ENCODE data around the gene NRG3. TPM values are rescaled to one million over a fixed set of nuclear protein-coding genes. Genes with fewer than 3 reads are reported as not detected.

The NRG3 gene
- total and polyA plus RNA-seq, 12 donors: 0.03 to 0.73 (median 0.13) TPM; not detected in 5

DNA sequence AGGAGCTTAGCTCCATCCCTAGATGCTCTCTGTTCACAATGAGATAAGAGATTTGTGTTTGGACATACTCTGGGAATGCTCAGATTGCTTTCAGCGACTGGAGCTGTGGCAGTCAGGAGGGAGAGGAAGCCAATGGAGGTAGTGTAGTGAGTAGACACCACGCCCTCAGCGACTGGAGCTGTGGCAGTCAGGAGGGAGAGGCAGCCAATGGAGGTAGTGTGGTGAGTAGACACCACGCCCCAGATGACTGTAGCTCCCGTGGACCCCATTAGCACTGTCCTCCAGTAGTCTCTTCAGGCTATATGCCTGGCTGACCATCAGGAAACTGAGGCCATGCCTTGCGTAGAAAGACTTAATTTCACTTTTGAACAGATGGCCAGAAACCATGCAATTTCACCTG, 1033.8 kb downstream of the NRG3 start:
- Histone ChIP-seq H3K9me3 (peaks cover 0 to 20% (median 0%) of the 10 kb centered on the region in 11 donors), H3K36me3 (no peaks in the 10 kb centered on the region), H3K4me1 (no peaks in the 10 kb centered on the region), H3K4me3 (no peak overlapping the region), H3K27ac (no peak overlapping the region), H3K27me3 (no peaks in the 10 kb centered on the region)
- ATAC-seq (no peak), DNase-seq (no peak)
- TF ChIP-seq, protein P1, sequence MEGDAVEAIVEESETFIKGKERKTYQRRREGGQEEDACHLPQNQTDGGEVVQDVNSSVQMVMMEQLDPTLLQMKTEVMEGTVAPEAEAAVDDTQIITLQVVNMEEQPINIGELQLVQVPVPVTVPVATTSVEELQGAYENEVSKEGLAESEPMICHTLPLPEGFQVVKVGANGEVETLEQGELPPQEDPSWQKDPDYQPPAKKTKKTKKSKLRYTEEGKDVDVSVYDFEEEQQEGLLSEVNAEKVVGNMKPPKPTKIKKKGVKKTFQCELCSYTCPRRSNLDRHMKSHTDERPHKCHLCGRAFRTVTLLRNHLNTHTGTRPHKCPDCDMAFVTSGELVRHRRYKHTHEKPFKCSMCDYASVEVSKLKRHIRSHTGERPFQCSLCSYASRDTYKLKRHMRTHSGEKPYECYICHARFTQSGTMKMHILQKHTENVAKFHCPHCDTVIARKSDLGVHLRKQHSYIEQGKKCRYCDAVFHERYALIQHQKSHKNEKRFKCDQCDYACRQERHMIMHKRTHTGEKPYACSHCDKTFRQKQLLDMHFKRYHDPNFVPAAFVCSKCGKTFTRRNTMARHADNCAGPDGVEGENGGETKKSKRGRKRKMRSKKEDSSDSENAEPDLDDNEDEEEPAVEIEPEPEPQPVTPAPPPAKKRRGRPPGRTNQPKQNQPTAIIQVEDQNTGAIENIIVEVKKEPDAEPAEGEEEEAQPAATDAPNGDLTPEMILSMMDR (IDR thresholded peaks at IDR 0.05): no peak
- WGBS, 2 donors: 84 to 85% methylated on average over 6 of the region's 6 CpGs
- intact Hi-C loops (cut with DNase I): no loop called here

DNA sequence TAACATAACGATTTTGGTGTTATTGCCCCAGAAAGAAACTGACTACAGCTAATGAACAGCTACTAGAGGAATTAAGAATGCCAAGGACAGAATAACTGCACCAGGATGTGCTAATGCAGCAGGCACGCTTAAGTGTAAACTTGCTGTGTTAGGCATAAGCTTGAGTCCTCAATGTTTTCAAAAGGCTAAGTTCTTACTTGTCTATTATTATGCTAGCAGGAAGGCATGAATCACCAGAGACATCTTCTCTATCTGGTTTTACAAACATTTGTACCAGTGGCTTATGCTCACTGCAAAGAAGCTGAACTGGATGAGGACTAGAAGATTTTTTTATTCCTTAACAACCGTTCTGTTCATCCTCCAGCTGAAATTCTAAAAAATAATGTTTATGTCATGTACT, 1035.3 kb downstream of the NRG3 start:
- H3K36me3 ChIP-seq: no peaks in the 10 kb centered on the region
- WGBS, 2 donors: 78 to 81% methylated on average over 3 of the region's 3 CpGs
- no peak overlapping the region for H3K4me3 ChIP-seq
- TF ChIP-seq, protein P1 (IDR thresholded peaks at IDR 0.05): no peak
- no peak for DNase-seq
- H3K27me3 ChIP-seq: no peaks in the 10 kb centered on the region
- intact Hi-C loops (cut with DNase I): no loop called here
- no peak for ATAC-seq
- H3K4me1 ChIP-seq: no peaks in the 10 kb centered on the region
- peaks cover 0 to 20% (median 0%) of the 10 kb centered on the region in 11 donors for H3K9me3 ChIP-seq
- H3K27ac ChIP-seq: no peak overlapping the region

DNA sequence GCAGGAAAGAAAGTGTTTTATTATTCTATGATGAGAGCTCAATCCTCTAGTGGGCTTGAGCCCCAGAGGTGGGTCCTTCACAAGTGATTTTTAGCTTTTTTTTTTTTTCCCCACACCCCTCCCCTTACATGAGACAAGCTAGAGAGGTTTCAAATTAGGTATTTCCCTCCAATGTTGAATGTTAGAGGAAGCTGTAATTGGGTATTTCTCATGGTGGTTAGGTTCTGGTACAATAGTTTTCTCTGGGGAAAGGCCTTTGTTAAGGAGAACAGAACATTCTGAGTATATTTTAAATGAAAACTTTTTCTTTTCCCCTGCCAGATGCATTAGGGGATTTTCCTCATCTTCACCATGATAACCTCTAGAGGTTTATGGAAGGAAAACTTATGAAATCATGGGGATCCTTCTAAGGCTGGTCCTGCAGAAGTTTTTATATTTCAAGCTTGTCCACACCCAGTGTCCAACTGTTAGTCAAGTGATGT, 1039.7 kb downstream of the NRG3 start:
- DNase-seq: no peak
- TF ChIP-seq, protein P1 (IDR thresholded peaks at IDR 0.05): no peak
- Histone ChIP-seq H3K4me1 (no peaks in the 10 kb centered on the region), H3K27ac (no peak overlapping the region), H3K27me3 (no peaks in the 10 kb centered on the region), H3K4me3 (no peak overlapping the region), H3K36me3 (no peaks in the 10 kb centered on the region), H3K9me3 (peaks cover 0 to 23% (median 0%) of the 10 kb centered on the region in 11 donors)
- intact Hi-C loops (cut with DNase I): no loop called here
- no peak for ATAC-seq

DNA sequence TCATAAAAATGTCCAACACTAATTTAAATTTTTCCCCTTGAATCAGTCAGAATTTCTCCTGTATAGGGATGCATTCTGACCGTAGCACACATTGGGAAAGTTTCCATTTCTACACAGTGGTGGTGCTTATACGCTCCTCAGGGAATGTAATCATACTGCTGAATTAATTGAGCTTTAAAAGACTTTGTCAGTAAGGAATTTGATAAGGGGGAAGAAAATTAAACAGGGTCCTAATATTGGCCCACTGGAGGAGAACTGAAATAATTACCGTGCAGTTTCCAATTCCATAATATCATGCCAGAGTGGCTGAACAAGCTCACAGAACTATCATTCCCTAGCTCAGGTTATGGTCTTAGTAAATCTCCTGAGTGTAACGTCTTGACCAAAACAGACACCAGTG, 1041.9 kb downstream of the NRG3 start:
- Histone ChIP-seq H3K4me1 (no peaks in the 10 kb centered on the region), H3K27me3 (no peaks in the 10 kb centered on the region), H3K36me3 (no peaks in the 10 kb centered on the region), H3K27ac (no peak overlapping the region), H3K9me3 (peaks cover 0 to 29% (median 0%) of the 10 kb centered on the region in 11 donors), H3K4me3 (no peak overlapping the region)
- intact Hi-C loops (cut with DNase I): no loop called here
- TF ChIP-seq, protein P1 (IDR thresholded peaks at IDR 0.05): no peak
- WGBS, 2 donors: 79 to 85% methylated on average over 4 of the region's 4 CpGs
- no peak for DNase-seq
- no peak for ATAC-seq

All from heart right ventricle (tissue), 16 donors.